GM19035 (cell line): ENCODE data around the gene VAMP7.
"Not testable (repeated sequence)": the region's sequence is repeated elsewhere in the genome, so short reads cannot be mapped to it uniquely, and the experiment has no call there.

ENCODE experiments used
- ATAC-seq: cut with Tn5 transposase; IDR thresholded peaks from one replicate; pipeline ENCODE4 v1.9.1; 2021; ENCODE audit not compliant: unreplicated experiment

Gene VAMP7

DNA sequence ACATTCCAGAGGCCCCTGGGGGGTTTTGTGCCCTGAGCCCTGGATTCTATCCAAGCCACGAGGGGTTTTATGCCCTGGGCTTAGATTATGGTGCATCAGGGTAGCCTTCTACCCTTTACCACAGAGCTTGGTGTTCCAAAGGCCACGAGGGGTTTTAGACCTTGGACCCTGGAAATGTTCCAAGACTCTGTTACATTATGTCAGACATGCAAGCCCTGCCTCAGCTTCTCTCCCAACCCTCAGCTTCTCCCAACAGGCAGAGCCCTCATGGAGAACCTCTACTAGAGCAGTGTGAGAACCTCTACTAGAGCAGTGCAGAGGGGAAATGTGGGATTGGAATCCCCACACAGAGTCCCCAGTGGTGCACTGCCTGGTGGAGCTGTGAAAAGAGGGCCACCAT is 105.8 kb downstream of the VAMP7 start:
- ATAC-seq, result not testable (repeated sequence)

DNA sequence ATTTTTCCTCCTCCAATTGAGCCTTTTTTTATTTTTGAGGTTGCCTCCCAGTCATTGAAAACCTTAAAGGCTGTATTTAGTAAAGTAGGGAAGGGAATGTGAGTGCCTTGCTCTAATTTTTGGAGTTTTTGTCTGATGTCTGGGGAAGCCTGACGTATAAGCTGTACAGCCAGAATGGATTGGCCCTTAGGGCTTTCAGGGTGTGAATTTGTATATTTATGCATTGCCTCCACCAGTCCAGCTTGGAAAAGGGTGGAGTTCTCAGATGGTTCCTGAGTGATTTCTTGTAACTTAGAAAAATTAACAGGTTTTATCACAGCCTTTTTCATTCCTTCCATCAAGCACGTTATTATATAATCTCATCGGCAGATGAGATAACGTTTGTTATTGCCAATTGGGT is 107.7 kb downstream of the VAMP7 start:
- ATAC-seq, result no peak
